Stomach (tissue), 9 donors: ENCODE measurements around the gene HBM. TPM values are rescaled to one million over a fixed set of nuclear protein-coding genes. Genes with fewer than 3 reads are reported as not detected.
"Not testable (repeated sequence)": the region's sequence is repeated elsewhere in the genome, so short reads cannot be mapped to it uniquely, and the experiment has no call there.

ENCODE experiments used
- DNase-seq, 2 donors: peaks; one replicate each; pipeline versions ENCODE4 v3.0.0 to v3.0.0-alpha.2; 2013 to 2019
- H3K27ac ChIP-seq, 5 donors: fragments of 200-600 bp in 4 of 5; sonication (generic) in 4 of 5; one replicate each; pipeline ENCODE4 v1.5.1; 2013 to 2019; ENCODE audit warnings: mild to moderate bottlenecking in 1 of 5, moderate library complexity in 1 of 5
- H3K27me3 ChIP-seq, 3 donors: fragments of 200-600 bp; sonication (generic); one replicate each; pipeline ENCODE4 v1.5.1; 2017 to 2019; ENCODE audit warnings: mixed run types in 1 of 3
- H3K36me3 ChIP-seq, 4 donors: fragments of 200-600 bp; sonication (generic); 1 replicate in 3 of 4; 2 replicates in 1 of 4; pipeline ENCODE4 v1.5.1; 2016 to 2019
- H3K4me1 ChIP-seq, 4 donors: fragments of 200-600 bp; sonication (generic); one replicate each; pipeline ENCODE4 v1.5.1; 2016 to 2019
- H3K4me3 ChIP-seq, 4 donors: fragments of 200-600 bp; sonication (generic) in 3 of 4; one replicate each; pipeline ENCODE4 v1.5.1; 2016 to 2019; ENCODE audit warnings: mild to moderate bottlenecking in 1 of 4
- H3K9me3 ChIP-seq, 4 donors: fragments of 200-600 bp; sonication (generic); one replicate each; pipeline ENCODE4 v1.5.1; 2016 to 2019
- CTCF ChIP-seq, 7 experiments: fragments of 450-650 bp in 4 of 7; fragments of 200-600 bp in 3 of 7; sonication (generic) in 3 of 7; IDR thresholded peaks; one replicate each; pipeline ENCODE4 v1.5.1; 2016 to 2019; ENCODE audit warnings: antibody characterized with exemption in 7 of 7, control low read depth in 2 of 7, mild to moderate bottlenecking in 1 of 7
- EP300 ChIP-seq: sonication (generic); formaldehyde crosslinking; IDR thresholded peaks from one replicate; pipeline ENCODE4 v1.6.1; 2017; ENCODE audit warnings: antibody characterized with exemption
- POLR2A ChIP-seq, 4 donors: fragments of 450-650 bp; IDR thresholded peaks; one replicate each; pipeline ENCODE4 v1.6.1; 2016; ENCODE audit warnings: antibody characterized with exemption in 4 of 4, control low read depth in 2 of 4, mild to moderate bottlenecking in 1 of 4, moderate library complexity in 1 of 4
- POLR2AphosphoS5 ChIP-seq, 3 donors: sonication (generic); formaldehyde crosslinking; IDR thresholded peaks; one replicate each; pipeline ENCODE4 v1.6.1; 2016; ENCODE audit warnings: antibody characterized with exemption in 3 of 3
- WGBS, 5 donors: extraction: QIAGEN DNeasy Blood & Tissue Kit in 3 of 5; methylation state at CpG; one replicate each; pipeline versions ENCODE4 v1.1.5 to v1.1.7; 2013 to 2018; 5-methylcytosine and 5-hydroxymethylcytosine counted together
- intact Hi-C: fragments of 100-400 bp; cut with DNase I; formaldehyde crosslinking; loops from one replicate; pipeline ENCODE4 v1.15.1; 2023; ENCODE audit warnings: low total_unique reads
- polyA plus RNA-seq, 3 donors: library from polyadenylated mRNA; stranded (reverse); fragments of 200-250 nt; gene quantifications; one replicate each; pipeline ENCODE4 v1.2.3, GENCODE V29; 2013
- total RNA-seq, 5 donors: library from RNA; depleted of rRNA; stranded (reverse); fragments of >200 nt; gene quantifications; one replicate each; pipeline versions ENCODE4 v1.1.0 to v1.2.3, GENCODE V29; 2014 to 2016
- donor health status: healthy with polysubstance abuse.
- donor health status: Bipolar disorder and iron deficiency.
- donor health status: healthy.

Gene HBM
- total and polyA plus RNA-seq, 8 donors, result 10.3 TPM; not detected in 7

- 2 to 4% (median 3%) methylated on average over 28 to 52 of the region's 59 CpGs for WGBS, 5 donors
Measured at GRCh38 chr16:154217-155030, 11.4 kb upstream of the HBM start.

GRCh38 chr16:155031-155398 lies 10.8 kb upstream of the HBM start:
- no peaks in the 10 kb centered on the region for H3K36me3 ChIP-seq
- intact Hi-C loops, result no loop called here
- no peak for DNase-seq
- no peaks in the 10 kb centered on the region for H3K9me3 ChIP-seq
- peaks cover 0 to 73% (median 22%) of the 10 kb centered on the region in 3 donors for H3K27me3 ChIP-seq
- peak overlapping the region in 3 of 4 donors; percentile 48 to 54 (median 51) for H3K4me3 ChIP-seq
- no peak overlapping the region for H3K27ac ChIP-seq
- TF ChIP-seq POLR2AphosphoS5 (IDR thresholded peaks at IDR 0.05), result no peak
- TF ChIP-seq EP300, result no peak
- no peak for TF ChIP-seq CTCF (IDR thresholded peaks at IDR 0.05)
- no peak for TF ChIP-seq POLR2A (IDR thresholded peaks at IDR 0.05)
- 58 to 78% (median 64%) methylated on average over 7 of the region's 7 CpGs for WGBS, 5 donors
- H3K4me1 ChIP-seq, result peaks cover 8 to 11% (median 10%) of the 10 kb centered on the region in 4 donors

More at GRCh38 chr16:154217-155030, 11.4 kb upstream of the HBM start:
- Histone ChIP-seq H3K4me1 (peaks cover 8 to 11% (median 10%) of the 10 kb centered on the region in 4 donors), H3K9me3 (no peaks in the 10 kb centered on the region), H3K27me3 (peaks cover 0 to 72% (median 22%) of the 10 kb centered on the region in 3 donors), H3K27ac (no peak overlapping the region), H3K36me3 (no peaks in the 10 kb centered on the region), H3K4me3 (peak overlapping the region; percentile 46 to 54 (median 50))
- TF ChIP-seq POLR2AphosphoS5 (IDR thresholded peaks at IDR 0.05), result no peak
- no peak for TF ChIP-seq EP300
- TF ChIP-seq CTCF (IDR thresholded peaks at IDR 0.05), result no peak
- TF ChIP-seq POLR2A (IDR thresholded peaks at IDR 0.05), result no peak
- intact Hi-C loops, result no loop called here
- DNase-seq, result peak; percentile 29 to 70

- H3K9me3 ChIP-seq, result no peaks in the 10 kb centered on the region
- TF ChIP-seq POLR2A (IDR thresholded peaks at IDR 0.05) (no peak), POLR2AphosphoS5 (IDR thresholded peaks at IDR 0.05) (no peak), CTCF (IDR thresholded peaks at IDR 0.05) (no peak), EP300 (no peak)
- no peak for DNase-seq
- 39 to 49% (median 47%) methylated on average over 6 of the region's 6 CpGs for WGBS, 5 donors
- H3K27me3 ChIP-seq, result peaks cover 0 to 85% (median 20%) of the 10 kb centered on the region in 3 donors
- H3K36me3 ChIP-seq, result no peaks in the 10 kb centered on the region
- peaks cover 6 to 9% (median 9%) of the 10 kb centered on the region in 4 donors for H3K4me1 ChIP-seq
- H3K4me3 ChIP-seq, result no peak overlapping the region
- intact Hi-C loops, result no loop called here
- no peak overlapping the region for H3K27ac ChIP-seq
Measured at GRCh38 chr16:159136-159849, 6.5 kb upstream of the HBM start.

GRCh38 chr16:160242-160641 lies 5.5 kb upstream of the HBM start:
- 67 to 96% (median 72%) methylated on average over 4 to 20 of the region's 20 CpGs for WGBS, 5 donors
- H3K4me3 ChIP-seq, H3K4me1 ChIP-seq, DNase-seq, H3K9me3 ChIP-seq, intact Hi-C loops, H3K27ac ChIP-seq, H3K36me3 ChIP-seq: not testable (repeated sequence)
- H3K27me3 ChIP-seq, result peaks cover 0 to 80% (median 14%) of the 10 kb centered on the region in 3 donors
